GM18526 (cell line): ENCODE results near the gene CTSF.

Experiments
- POLR2A ChIP-seq: IDR thresholded peaks from 3 replicates; pipeline ENCODE4 v1.6.1; 2011; ENCODE audit not compliant: insufficient read length; ENCODE audit errors: extremely low read depth

Gene CTSF

DNA sequence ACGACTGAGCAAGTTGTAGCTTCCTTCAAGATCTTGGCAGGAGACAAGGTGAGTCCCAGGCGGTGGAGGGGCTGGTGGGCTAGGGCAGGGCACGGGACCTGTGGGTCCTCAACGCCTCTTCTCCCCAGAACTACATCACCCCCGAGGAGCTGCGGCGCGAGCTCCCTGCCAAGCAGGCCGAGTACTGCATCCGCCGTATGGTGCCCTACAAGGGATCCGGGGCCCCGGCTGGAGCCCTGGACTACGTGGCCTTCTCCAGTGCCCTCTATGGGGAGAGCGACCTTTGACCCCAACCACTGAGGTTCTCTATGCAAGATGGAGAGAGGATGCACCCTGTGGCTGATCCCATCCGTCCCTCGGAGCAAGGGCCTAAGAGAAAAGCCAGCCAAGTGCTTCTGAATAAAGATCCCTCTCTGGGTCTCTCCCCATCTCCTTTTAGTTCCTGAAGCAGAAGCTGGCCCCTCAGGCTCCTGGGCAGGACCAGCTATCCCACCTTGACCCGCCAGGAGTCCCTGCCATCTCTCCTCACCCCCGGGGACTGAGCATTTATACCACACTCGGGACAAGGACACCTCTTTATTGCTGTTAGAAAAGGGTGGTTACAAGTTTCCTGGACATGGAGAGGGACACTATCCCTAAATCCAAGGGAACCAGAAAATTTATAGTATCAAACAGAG, 5.4 kb downstream of the CTSF start:
- TF ChIP-seq POLR2A: no peak

DNA sequence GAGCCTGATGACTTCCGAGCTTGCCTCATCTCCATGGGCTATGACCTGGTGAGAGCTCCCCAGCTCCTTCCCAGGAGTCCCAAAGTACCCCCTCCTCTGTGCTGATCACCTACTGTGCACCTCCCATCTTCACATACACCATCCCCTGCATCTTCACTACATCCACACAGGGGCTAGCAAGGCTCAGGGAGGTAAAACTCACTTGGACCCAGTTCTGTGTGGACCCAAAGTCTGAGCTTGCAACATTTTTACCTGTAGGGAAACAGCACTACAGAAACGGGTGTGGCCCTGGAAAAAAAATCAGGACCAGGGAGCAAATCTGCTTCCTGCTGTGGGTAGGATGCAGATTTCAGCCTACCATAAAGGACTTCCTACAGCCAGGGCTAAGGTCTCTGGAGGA, 6.1 kb downstream of the CTSF start:
- TF ChIP-seq POLR2A: no peak

DNA sequence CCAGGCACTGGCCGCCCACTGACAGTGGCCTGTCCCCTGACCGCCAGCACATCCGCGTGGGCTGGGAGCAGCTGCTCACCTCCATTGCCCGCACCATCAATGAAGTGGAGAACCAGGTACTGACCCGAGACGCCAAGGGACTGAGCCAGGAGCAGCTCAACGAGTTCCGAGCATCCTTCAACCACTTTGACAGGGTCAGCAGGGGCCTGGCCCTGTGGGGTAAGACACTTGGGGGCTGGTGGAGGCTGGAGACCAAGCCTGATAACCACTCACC, 6.5 kb downstream of the CTSF start:
- TF ChIP-seq POLR2A: no peak

DNA sequence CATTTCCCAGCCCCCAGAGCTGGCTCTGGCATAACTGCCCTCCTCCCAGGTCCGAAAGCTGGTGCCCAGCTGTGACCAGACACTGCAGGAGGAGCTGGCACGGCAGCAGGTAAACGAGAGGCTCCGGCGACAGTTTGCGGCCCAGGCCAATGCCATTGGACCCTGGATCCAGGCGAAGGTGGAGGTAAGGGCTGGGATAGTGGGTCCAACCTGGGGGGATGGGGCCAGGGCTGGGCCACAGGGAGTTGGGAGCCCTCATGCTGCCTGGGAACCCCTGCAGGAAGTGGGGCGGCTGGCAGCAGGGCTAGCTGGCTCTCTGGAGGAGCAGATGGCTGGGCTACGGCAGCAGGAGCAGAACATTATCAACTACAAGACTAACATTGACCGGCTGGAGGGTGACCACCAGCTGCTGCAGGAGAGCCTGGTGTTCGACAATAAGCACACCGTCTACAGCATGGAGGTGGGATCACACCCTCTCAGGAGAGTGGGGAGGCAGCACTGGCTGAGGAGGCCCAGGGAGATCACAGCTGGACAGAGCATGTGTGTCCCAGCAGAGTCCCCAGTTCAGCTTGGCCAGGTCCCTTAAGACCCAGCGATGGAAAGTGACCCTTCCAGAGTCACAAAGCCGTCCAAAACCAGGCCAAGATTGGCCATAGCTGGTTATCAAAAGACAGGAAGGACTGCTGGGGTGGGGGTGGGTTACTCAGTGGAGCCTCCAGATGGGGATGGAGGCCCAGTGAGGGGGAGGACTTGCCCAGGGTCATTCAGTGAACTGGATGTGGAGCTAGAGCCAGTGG, 7.0 kb downstream of the CTSF start:
- no peak for TF ChIP-seq POLR2A

- no peak for TF ChIP-seq POLR2A
Measured at GRCh38 chr11:66559866-66560676, 8.3 kb downstream of the CTSF start.

GRCh38 chr11:66559142-66559865, 9.1 kb downstream of the CTSF start:
- no peak for TF ChIP-seq POLR2A

GRCh38 chr11:66557733-66558326, 10.6 kb downstream of the CTSF start:
- no peak for TF ChIP-seq POLR2A

DNA sequence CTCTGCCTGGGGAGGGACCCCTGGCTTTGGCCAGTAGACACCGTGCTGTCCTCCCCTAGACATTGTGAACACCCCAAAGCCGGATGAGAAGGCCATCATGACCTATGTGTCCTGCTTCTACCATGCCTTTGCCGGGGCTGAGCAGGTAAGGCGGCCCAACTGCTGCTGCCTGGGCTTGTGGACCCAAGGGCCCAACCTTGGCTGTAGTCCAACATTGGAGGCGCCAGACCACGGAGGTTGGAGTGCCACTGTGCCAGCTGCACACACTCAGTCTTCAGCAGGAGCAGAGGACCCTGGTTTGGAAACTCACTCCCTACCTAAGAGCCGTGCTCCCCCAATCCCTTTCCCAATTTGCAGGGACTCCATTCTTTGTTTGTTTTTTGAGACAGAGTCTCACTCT, 12.3 kb downstream of the CTSF start:
- TF ChIP-seq POLR2A: no peak

DNA sequence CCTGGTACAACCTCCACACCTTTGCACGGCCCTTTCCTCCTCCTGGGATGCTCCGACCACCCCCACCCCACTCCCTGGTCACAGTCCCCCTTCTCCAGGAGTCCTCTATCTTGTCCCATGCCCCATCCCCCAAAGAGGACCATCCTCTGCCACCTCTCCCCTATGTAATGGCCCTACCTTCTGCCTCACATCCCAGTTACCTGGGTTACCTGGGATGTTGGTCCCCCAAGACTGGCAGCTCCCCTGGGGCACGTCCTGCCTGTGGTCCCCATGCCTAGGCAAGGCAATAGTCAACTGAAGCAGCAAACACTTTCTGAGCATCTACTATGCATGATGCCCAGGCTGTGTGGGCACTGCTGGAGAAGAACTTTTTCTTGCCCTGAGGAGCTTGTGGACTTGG, 13.0 kb downstream of the CTSF start:
- TF ChIP-seq POLR2A: no peak

GRCh38 chr11:66554602-66555001, 13.8 kb downstream of the CTSF start:
- no peak for TF ChIP-seq POLR2A

DNA sequence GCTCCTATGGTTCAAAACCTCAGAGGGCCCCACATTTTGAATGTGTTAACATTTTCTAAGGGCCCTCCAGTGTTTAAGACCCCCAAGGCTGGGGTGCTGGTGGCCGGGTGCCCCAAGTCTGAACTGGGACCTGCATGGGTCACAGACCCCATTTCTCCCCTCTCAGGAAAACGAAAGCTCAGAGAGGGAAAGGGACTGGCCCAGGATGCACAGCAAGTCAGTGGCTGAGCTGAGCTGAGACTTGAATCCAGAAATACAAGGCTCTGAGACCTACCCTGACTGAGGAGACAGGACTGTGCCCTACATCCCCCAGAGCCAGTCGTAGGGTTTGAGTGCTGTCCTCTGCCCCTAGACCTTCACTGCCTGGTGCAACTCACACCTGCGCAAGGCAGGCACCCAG, 17.5 kb downstream of the CTSF start:
- TF ChIP-seq POLR2A: no peak

DNA sequence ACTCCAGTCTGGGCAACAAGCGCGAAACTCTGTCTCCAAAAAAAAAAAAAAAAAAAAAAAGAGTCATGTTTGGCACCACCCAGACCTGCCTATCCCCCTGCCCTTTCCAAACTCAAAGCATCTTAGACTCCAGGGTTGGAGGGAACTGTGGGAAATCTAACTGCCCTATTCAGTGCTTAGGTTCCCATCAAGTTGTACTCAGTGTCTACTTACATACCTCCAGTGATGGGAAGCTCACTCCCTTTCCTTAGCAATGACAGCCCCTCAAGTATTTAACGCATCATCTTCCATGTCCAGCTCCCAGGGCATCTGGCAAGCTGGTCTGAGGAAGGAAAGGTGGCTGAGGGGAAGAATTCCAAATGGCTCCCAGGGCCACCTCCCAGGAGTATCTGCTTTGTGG, 18.7 kb downstream of the CTSF start:
- no peak for TF ChIP-seq POLR2A

DNA sequence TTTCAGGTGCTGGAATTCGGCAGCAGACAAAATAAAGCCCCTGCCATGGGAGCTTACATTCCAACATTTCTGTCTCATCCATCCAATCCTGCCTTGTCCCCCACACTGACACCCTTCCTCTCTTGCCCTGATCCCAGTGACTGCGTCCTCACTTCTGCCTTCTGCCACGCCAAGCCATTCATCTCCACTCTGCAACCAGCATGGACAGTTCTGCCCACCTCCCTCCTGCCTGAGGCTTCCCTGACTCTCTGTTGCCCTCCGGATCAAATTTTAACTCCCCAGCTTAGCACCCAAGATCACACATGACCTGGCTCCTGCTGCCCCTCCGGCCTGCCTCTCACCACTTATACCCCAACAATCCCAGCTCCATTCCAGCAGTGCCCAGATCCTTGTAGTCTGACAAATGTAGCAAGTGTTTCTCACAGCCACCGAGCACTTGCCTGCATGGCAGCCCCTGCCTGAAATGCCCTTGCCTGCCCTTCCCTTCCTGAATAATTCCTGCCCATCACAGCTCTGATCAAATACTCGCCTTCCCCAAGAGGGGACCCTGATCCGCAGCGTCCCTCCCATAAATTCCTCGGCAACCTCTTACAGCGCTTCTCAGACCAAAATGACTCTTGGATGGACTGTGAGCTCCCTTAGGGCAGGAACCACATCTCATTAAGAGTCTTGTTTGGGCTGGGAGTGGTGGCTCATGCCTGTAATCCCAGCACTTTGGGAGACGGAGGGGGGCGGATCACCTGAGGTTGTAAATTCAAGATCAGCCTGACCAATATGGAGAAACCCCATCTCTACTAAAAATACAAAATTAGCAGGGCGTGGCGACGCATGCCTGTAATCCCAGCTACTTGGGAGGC, 19.4 kb downstream of the CTSF start:
- no peak for TF ChIP-seq POLR2A

- TF ChIP-seq POLR2A: no peak
Measured at GRCh38 chr11:66548041-66548440, 20.4 kb downstream of the CTSF start.
